KMS-11 (cell line): ENCODE measurements around the gene KCNE2.

Experiments used
- H2AFZ ChIP-seq: fragments of 200-600 bp; sonication (generic); 2 replicates; pipeline ENCODE4 v1.6.1; 2016; ENCODE audit warnings: antibody characterized with exemption, mixed run types, low read depth
- H3K27ac ChIP-seq: fragments of 200-600 bp; sonication (generic); 2 replicates; pipeline ENCODE4 v1.6.1; 2016; ENCODE audit warnings: mild to moderate bottlenecking, mixed run types
- H3K27me3 ChIP-seq: fragments of 200-600 bp; sonication (generic); 2 replicates; pipeline ENCODE4 v1.6.1; 2017; ENCODE audit warnings: mild to moderate bottlenecking, low read depth, mixed run types, moderate library complexity; ENCODE audit not compliant: insufficient read depth
- H3K36me3 ChIP-seq: fragments of 200-600 bp; sonication (generic); 2 replicates; pipeline ENCODE4 v1.6.1; 2017; ENCODE audit warnings: mild to moderate bottlenecking, mixed run types; ENCODE audit not compliant: insufficient read depth
- H3K4me1 ChIP-seq: fragments of 200-600 bp; sonication (generic); 2 replicates; pipeline ENCODE4 v1.6.1; 2016; ENCODE audit warnings: mild to moderate bottlenecking, low read depth, mixed run types; ENCODE audit not compliant: poor library complexity, severe bottlenecking
- H3K4me2 ChIP-seq: fragments of 200-600 bp; sonication (generic); 2 replicates; pipeline ENCODE4 v1.7.0; 2016; ENCODE audit warnings: mild to moderate bottlenecking, mixed run types
- H3K4me3 ChIP-seq: fragments of 200-600 bp; sonication (generic); IDR thresholded peaks from 2 replicates; pipeline ENCODE4 v1.6.1; 2017; ENCODE audit warnings: low read depth, low read length, mixed read lengths; ENCODE audit not compliant: insufficient read depth
- H3K79me2 ChIP-seq: fragments of 200-600 bp; sonication (generic); 2 replicates; pipeline ENCODE4 v1.6.1; 2016; ENCODE audit warnings: low read depth, mixed run types; ENCODE audit not compliant: insufficient read depth
- H3K9ac ChIP-seq: fragments of 200-600 bp; sonication (generic); 2 replicates; pipeline ENCODE4 v1.6.1; 2016; ENCODE audit warnings: mild to moderate bottlenecking, mixed run types
- H4K20me1 ChIP-seq: fragments of 200-600 bp; sonication (generic); 2 replicates; pipeline ENCODE4 v1.6.1; 2016; ENCODE audit warnings: mild to moderate bottlenecking, mixed run types; ENCODE audit not compliant: insufficient read depth
- TF ChIP-seq, protein P1 (sequence below): fragments of 200-600 bp; sonication (generic); conservative IDR thresholded peaks from 2 replicates; pipeline ENCODE4 v1.6.1; 2017; ENCODE audit warnings: low read depth, mild to moderate bottlenecking, antibody characterized with exemption, low read length, moderate library complexity, mixed read lengths

The KCNE2 gene

DNA sequence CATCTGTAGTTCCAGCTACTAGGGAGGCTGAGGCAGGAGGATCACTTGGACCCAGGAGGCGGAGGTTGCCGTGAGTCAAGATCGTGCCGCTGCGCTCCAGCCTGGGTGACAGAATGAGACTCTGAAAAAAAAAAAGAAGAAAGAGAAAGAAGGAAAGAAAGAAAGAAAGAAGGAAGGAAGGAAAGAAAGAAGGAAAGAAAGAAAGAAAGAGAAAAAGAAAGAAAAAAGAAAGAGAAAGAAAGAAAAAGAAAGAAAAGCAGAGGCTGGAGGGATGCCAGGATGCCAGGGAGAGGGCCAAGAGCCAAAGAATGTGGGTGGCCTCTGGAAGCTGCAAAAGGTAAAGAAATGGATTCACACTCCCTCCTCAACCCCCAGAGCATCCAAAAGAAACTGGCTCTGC, 8.2 kb upstream of the KCNE2 start:
- H3K4me3 ChIP-seq, result no peak overlapping the region
- H3K36me3 ChIP-seq, result no peaks in the 10 kb centered on the region
- no peaks in the 10 kb centered on the region; the same call in 1 of the 2 replicates for H3K27me3 ChIP-seq
- H4K20me1 ChIP-seq, result no peaks in the 10 kb centered on the region
- peaks cover 5% of the 10 kb centered on the region for H3K4me1 ChIP-seq
- no peaks in the 10 kb centered on the region for H3K79me2 ChIP-seq
- H3K27ac ChIP-seq, result no peak overlapping the region
- no peak overlapping the region for H3K9ac ChIP-seq
- no peak overlapping the region for H3K4me2 ChIP-seq
- H2AFZ ChIP-seq, result no peak overlapping the region
- TF ChIP-seq, protein P1, sequence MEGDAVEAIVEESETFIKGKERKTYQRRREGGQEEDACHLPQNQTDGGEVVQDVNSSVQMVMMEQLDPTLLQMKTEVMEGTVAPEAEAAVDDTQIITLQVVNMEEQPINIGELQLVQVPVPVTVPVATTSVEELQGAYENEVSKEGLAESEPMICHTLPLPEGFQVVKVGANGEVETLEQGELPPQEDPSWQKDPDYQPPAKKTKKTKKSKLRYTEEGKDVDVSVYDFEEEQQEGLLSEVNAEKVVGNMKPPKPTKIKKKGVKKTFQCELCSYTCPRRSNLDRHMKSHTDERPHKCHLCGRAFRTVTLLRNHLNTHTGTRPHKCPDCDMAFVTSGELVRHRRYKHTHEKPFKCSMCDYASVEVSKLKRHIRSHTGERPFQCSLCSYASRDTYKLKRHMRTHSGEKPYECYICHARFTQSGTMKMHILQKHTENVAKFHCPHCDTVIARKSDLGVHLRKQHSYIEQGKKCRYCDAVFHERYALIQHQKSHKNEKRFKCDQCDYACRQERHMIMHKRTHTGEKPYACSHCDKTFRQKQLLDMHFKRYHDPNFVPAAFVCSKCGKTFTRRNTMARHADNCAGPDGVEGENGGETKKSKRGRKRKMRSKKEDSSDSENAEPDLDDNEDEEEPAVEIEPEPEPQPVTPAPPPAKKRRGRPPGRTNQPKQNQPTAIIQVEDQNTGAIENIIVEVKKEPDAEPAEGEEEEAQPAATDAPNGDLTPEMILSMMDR, result no peak

DNA sequence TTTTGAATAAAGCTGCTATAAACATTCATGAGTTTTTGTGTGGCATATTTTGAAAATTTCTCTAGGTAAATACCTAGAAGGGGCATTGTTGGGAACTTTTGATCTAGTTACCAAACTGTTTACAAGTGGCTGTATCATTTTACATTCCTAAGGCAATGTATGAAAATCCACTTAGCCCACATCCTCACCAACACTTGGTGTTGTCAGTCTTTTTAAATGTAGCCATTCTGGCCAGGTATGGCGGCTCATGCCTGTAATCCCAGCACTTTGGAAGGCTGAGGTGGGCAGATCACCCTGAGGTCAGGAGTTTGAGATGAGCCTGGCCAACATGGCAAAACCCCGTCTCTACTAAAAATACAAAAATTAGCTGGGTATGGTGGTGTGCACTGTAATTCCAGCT, 5.9 kb upstream of the KCNE2 start:
- H3K36me3 ChIP-seq, result no peaks in the 10 kb centered on the region
- TF ChIP-seq, protein P1, result no peak
- H4K20me1 ChIP-seq, result no peaks in the 10 kb centered on the region
- H2AFZ ChIP-seq, result no peak overlapping the region
- H3K79me2 ChIP-seq, result no peaks in the 10 kb centered on the region
- no peaks in the 10 kb centered on the region for H3K27me3 ChIP-seq
- no peak overlapping the region for H3K4me2 ChIP-seq
- no peak overlapping the region for H3K27ac ChIP-seq
- peaks cover 10% of the 10 kb centered on the region for H3K4me1 ChIP-seq
- H3K9ac ChIP-seq, result no peak overlapping the region
- no peak overlapping the region for H3K4me3 ChIP-seq

DNA sequence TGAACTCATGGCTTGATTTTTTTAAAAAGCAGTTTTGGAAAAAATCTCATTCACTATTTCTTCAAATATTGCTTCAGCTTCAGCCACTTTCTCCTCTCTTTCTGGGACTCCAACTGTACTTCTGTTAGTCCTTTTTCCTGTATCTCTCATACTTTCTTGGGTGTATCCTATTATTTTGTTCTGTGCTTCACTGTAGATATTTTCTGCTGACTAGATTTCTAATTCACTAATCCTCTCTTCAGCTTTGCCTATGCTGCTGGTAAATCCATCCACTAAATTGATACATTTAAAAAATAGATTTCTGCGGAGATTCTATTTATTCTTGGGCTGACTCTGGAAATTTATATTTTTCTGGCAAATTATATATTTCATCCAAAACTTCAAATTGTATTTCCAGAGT, 4.9 kb upstream of the KCNE2 start:
- H3K79me2 ChIP-seq, result no peaks in the 10 kb centered on the region
- H3K9ac ChIP-seq, result no peak overlapping the region
- H3K36me3 ChIP-seq, result no peaks in the 10 kb centered on the region
- H3K27ac ChIP-seq, result no peak overlapping the region
- H3K4me2 ChIP-seq, result no peak overlapping the region
- H3K4me3 ChIP-seq, result no peak overlapping the region
- no peaks in the 10 kb centered on the region for H3K27me3 ChIP-seq
- TF ChIP-seq, protein P1, result no peak
- H4K20me1 ChIP-seq, result no peaks in the 10 kb centered on the region
- H2AFZ ChIP-seq, result no peak overlapping the region
- H3K4me1 ChIP-seq, result peaks cover 10% of the 10 kb centered on the region

DNA sequence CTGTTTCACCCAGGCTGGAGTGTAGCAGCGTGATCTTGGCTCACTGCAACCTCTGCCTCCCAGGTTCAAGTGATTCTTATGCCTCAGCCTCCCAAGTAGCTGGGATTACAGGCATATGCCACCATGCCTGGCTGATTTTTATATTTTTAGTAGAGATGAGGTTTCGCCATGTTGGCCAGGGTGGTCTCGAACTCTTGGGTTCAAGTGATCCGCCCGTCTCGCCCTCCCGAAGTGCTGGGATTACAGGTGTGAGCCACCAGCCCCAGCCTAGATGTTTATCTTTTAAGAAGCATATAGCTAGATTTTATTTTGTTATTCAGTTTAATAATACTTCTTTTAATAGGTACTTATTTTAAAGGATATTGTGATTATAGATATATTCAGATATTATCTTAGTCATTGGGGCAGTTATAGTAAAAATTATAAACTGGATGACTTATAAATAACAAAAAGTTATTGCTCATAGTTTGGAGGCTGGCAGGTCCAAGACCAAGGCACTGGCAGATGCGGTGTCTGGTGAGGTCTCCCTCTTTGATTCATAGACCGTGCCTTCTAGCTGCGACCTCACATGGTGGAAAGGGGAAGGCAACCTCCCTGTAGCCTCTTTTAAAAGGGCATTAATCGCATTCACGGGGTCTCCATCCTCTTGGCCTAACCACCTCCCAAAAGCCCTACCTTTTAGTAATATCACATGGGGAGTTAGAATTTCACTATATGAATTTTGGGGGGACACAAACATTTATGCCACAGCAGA, 3.1 kb upstream of the KCNE2 start:
- H3K4me1 ChIP-seq, result peaks cover 10% of the 10 kb centered on the region
- no peak overlapping the region for H3K4me2 ChIP-seq
- no peak overlapping the region for H3K27ac ChIP-seq
- H3K79me2 ChIP-seq, result no peaks in the 10 kb centered on the region
- H3K27me3 ChIP-seq, result no peaks in the 10 kb centered on the region
- H2AFZ ChIP-seq, result peak overlapping the region; percentile 80; the same call in 1 of the 2 replicates
- TF ChIP-seq, protein P1, result no peak
- H3K4me3 ChIP-seq, result no peak overlapping the region
- H3K9ac ChIP-seq, result no peak overlapping the region
- H4K20me1 ChIP-seq, result no peaks in the 10 kb centered on the region
- H3K36me3 ChIP-seq, result no peaks in the 10 kb centered on the region
